Gastroesophageal sphincter (tissue), 3 donors: ENCODE measurements around the gene MGAT5B.

Source experiments
- EP300 ChIP-seq: sonication (generic); formaldehyde crosslinking; IDR thresholded peaks from one replicate; pipeline ENCODE4 v1.6.1; 2017; ENCODE audit warnings: antibody characterized with exemption, mild to moderate bottlenecking
- POLR2A ChIP-seq, 2 donors: fragments of 450-650 bp; IDR thresholded peaks; one replicate each; pipeline ENCODE4 v1.6.1; 2017; ENCODE audit warnings: antibody characterized with exemption in 2 of 2, mild to moderate bottlenecking in 2 of 2, moderate library complexity in 1 of 2
- TF ChIP-seq, protein P1 (sequence below), 4 experiments: fragments of 200-600 bp in 2 of 4; fragments of 450-650 bp in 2 of 4; sonication (generic) in 1 of 4; IDR thresholded peaks; one replicate each; pipeline ENCODE4 v1.5.1; 2017 to 2019; ENCODE audit warnings: antibody characterized with exemption in 4 of 4, mild to moderate bottlenecking in 2 of 4, moderate library complexity in 2 of 4

DNA sequence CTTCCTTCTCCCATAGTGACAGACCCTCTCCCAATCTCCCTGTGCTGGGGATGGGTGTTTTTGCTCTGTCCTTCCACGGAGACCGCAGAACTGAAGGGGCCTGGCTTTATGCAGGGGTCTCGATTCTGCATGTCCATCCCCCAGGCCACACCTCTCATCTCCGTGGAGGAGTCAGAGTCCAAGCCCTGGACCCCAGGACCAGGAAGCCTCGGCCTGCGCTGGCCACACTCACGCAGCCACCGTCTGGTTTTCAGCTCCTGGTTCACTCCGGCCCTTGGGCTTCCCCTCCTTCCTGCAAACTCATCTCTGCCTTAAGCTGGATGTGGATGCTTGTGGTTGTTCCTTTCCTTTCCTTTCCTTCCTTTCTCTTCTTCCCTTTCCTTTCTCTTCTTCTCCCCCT, 90.8 kb downstream of the MGAT5B start:
- TF ChIP-seq, protein P1, sequence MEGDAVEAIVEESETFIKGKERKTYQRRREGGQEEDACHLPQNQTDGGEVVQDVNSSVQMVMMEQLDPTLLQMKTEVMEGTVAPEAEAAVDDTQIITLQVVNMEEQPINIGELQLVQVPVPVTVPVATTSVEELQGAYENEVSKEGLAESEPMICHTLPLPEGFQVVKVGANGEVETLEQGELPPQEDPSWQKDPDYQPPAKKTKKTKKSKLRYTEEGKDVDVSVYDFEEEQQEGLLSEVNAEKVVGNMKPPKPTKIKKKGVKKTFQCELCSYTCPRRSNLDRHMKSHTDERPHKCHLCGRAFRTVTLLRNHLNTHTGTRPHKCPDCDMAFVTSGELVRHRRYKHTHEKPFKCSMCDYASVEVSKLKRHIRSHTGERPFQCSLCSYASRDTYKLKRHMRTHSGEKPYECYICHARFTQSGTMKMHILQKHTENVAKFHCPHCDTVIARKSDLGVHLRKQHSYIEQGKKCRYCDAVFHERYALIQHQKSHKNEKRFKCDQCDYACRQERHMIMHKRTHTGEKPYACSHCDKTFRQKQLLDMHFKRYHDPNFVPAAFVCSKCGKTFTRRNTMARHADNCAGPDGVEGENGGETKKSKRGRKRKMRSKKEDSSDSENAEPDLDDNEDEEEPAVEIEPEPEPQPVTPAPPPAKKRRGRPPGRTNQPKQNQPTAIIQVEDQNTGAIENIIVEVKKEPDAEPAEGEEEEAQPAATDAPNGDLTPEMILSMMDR (IDR thresholded peaks at IDR 0.05): no peak
- TF ChIP-seq EP300: no peak
- no peak for TF ChIP-seq POLR2A (IDR thresholded peaks at IDR 0.05)
